Left lung (tissue), 10 donors: ENCODE data around the gene SELENOV. TPM values are rescaled to one million over a fixed set of nuclear protein-coding genes. Genes with fewer than 3 reads are reported as not detected.
A peak's percentile ranks its signal among the peaks of the same experiment; 100 is the strongest.

Source experiments
- ATAC-seq: fragments of 200-7000 bp; cut with Tn5 transposase; one replicate; pipeline ENCODE4 v1.9.1; 2020; ENCODE audit warnings: moderate library complexity
- DNase-seq, 4 donors: peaks; one replicate each; pipeline ENCODE4 v3.0.0-alpha.2; 2013 to 2020
- H3K27ac ChIP-seq, 2 donors: fragments of 200-600 bp; sonication (generic) in 1 of 2; one replicate each; pipeline versions ENCODE4 v1.5.0 to v1.8.0; 2020 to 2021
- H3K27me3 ChIP-seq, 2 donors: fragments of 200-600 bp; sonication (generic) in 1 of 2; one replicate each; pipeline versions ENCODE4 v1.5.0 to v1.8.0; 2020 to 2021
- H3K36me3 ChIP-seq, 2 donors: fragments of 200-600 bp; sonication (generic) in 1 of 2; one replicate each; pipeline versions ENCODE4 v1.5.0 to v1.8.0; 2020 to 2021
- H3K4me1 ChIP-seq, 2 donors: fragments of 200-600 bp; one replicate each; pipeline ENCODE4 v1.8.0; 2021
- H3K4me3 ChIP-seq, 2 donors: fragments of 200-600 bp; sonication (generic) in 1 of 2; one replicate each; pipeline versions ENCODE4 v1.5.0 to v1.8.0; 2020 to 2021; ENCODE audit warnings: mild to moderate bottlenecking in 1 of 2
- H3K9me3 ChIP-seq, 2 donors: fragments of 200-600 bp; sonication (generic) in 1 of 2; one replicate each; pipeline versions ENCODE4 v1.5.0 to v1.8.0; 2020 to 2021
- CTCF ChIP-seq, 2 donors: fragments of 200-600 bp; sonication (generic) in 1 of 2; IDR thresholded peaks; one replicate each; pipeline versions ENCODE4 v1.5.0 to v1.8.0; 2021; ENCODE audit warnings: antibody characterized with exemption in 2 of 2
- intact Hi-C, 2 donors: fragments of 100-400 bp; cut with DNase I; formaldehyde crosslinking; loops; one replicate each; pipeline versions ENCODE4 v1.11.2 to v1.14.2; 2022
- polyA plus RNA-seq, 6 donors: library from polyadenylated mRNA; unstranded; fragments of 120-200 nt; gene quantifications; one replicate each; pipeline ENCODE4 v1.2.1, GENCODE V29; 2013; ENCODE audit not compliant: insufficient read length in 6 of 6
- total RNA-seq, 2 donors: library from RNA; stranded (reverse); fragmentation: NEBNext Ultra II Directional; extraction: Animal tissue kit (Norgen Biotek cat#: 25700); gene quantifications; one replicate each; pipeline ENCODE4 v1.2.1, GENCODE V29; 2021
- donor health status: DM: no; HTN: yes; CAD: no.
- donor health status: DM: no; HTN: no; CAD: no.

SELENOV gene
- total and polyA plus RNA-seq, 8 donors: 0.18 to 0.64 (median 0.34) TPM; not detected in 2

DNA sequence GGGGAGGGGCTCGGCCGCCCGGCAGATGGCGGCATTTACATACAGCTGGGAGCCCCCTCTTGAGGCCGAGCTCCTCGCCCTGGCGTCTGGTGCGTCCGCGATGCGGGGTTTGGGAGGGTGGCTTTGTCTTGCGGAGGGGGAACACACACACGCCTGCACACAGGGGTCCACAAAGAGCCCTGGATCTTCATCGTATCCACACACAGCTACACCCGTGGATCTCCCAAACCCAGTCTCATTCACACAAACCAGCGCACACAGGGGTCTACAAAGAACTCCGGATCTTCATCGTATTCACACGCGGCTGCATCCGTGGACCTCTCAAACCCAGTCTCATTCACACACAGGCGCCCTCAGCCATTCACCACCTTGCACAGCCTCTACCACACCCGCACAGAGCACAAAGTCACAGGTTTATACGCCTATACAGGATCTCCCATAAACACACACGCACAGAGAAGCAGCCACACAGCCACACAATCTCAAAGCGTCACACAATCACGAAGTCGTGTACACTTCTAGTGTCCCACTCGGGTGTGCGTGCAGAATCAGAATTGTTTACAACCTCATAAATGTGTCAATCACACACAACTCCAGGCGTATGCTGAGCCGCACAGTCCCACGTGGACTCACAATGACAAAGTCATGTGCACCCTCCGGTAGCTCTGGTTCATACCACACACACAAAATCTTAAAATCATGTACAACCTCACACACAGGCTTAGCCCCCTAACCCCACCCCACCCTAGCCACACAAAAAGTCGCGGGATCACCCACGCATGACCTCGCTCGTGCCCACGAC, 16.7 kb upstream of the SELENOV start:
- peaks cover 8 to 23% of the 10 kb centered on the region in 2 donors for H3K4me1 ChIP-seq
- DNase-seq (peak in 2 of 4 donors; percentile 64 to 74), ATAC-seq (peak; percentile 48)
- H3K27ac ChIP-seq: no peak overlapping the region
- H3K27me3 ChIP-seq: peaks cover 45 to 83% of the 10 kb centered on the region in 2 donors
- intact Hi-C loops: no loop called here
- no peak for TF ChIP-seq CTCF (IDR thresholded peaks at IDR 0.05)
- no peak overlapping the region for H3K4me3 ChIP-seq
- no peaks in the 10 kb centered on the region for H3K36me3 ChIP-seq
- no peaks in the 10 kb centered on the region for H3K9me3 ChIP-seq

DNA sequence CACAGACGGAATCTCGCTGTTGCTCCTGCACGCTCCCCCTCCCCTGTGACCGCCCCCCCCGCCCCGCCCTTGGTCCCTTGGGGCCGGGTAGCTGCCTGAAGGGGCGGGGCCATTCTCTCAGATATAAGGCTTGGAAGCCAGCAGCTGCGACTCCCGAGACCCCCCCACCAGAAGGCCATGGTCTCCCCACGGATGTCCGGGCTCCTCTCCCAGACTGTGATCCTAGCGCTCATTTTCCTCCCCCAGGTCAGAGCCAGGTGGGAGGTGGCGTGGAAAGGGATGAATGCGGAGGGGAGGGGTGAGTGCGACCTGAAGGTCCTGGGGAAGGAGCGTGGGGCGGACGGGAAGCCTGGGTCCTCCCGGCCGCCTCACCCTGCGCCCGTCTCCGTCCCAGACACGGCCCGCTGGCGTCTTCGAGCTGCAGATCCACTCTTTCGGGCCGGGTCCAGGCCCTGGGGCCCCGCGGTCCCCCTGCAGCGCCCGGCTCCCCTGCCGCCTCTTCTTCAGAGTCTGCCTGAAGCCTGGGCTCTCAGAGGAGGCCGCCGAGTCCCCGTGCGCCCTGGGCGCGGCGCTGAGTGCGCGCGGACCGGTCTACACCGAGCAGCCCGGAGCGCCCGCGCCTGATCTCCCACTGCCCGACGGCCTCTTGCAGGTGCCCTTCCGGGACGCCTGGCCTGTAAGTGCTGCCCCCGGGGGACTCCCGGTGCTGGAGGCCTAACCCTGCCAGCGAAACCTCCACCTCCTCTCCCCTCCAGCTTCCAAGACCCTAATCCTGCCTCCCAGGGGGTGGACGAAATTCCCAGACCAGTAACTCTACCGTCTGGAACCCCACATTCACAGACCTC, 15.9 kb upstream of the SELENOV start, which contains the start of gene DLL3:
Gene DLL3, plus strand, starts transcription at position 150 of the 845 bp plus-strand sequence. Its CDS starts 28 bp downstream, at position 178.
- peaks cover 8 to 24% of the 10 kb centered on the region in 2 donors for H3K4me1 ChIP-seq
- H3K27me3 ChIP-seq: peaks cover 51 to 91% of the 10 kb centered on the region in 2 donors
- DNase-seq: no peak
- H3K9me3 ChIP-seq: no peaks in the 10 kb centered on the region
- ATAC-seq: no peak
- no peaks in the 10 kb centered on the region for H3K36me3 ChIP-seq
- no peak for TF ChIP-seq CTCF (IDR thresholded peaks at IDR 0.05)
- no peak within 1 kb of the TSS for H3K27ac ChIP-seq
- no peak within 1 kb of the TSS for H3K4me3 ChIP-seq
- intact Hi-C loops: no loop called here

- Histone ChIP-seq H3K4me1 (peaks cover 8 to 24% of the 10 kb centered on the region in 2 donors), H3K4me3 (no peak overlapping the region), H3K27me3 (peaks cover 51 to 100% of the 10 kb centered on the region in 2 donors), H3K9me3 (no peaks in the 10 kb centered on the region), H3K27ac (no peak overlapping the region), H3K36me3 (no peaks in the 10 kb centered on the region)
- intact Hi-C loops: no loop called here
- TF ChIP-seq CTCF (IDR thresholded peaks at IDR 0.05): no peak
- no peak for ATAC-seq
- no peak for DNase-seq
These were observed 15.0 kb upstream of the SELENOV start for GRCh38 chr19:39499932-39500331.

- no peak overlapping the region for H3K4me3 ChIP-seq
- H3K27me3 ChIP-seq: peaks cover 54 to 100% of the 10 kb centered on the region in 2 donors
- H3K36me3 ChIP-seq: no peaks in the 10 kb centered on the region
- H3K27ac ChIP-seq: no peak overlapping the region
- no peak for TF ChIP-seq CTCF (IDR thresholded peaks at IDR 0.05)
- intact Hi-C loops: no loop called here
- no peak for DNase-seq
- H3K4me1 ChIP-seq: peaks cover 8 to 24% of the 10 kb centered on the region in 2 donors
- H3K9me3 ChIP-seq: no peaks in the 10 kb centered on the region
- ATAC-seq: no peak
These were observed 14.4 kb upstream of the SELENOV start for GRCh38 chr19:39500543-39500942.

DNA sequence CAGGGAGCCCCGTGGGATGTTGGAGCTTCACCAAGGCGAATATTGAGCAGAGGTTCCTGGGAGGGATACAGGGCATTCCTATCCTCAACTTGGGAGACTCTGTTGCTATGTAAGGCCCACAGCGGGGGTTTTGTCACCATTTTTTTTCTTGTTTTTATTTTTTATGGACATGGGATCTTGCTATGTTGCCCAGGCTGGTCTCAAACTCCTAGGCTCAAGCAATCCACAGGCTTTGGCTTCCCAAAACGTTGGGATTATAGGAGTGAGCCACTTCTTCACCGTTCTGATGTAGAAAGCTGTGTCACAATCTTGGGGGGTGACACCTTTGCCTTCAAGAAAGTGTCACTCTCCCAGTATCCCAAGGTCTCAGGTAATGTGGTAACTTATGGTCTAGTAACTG, 13.6 kb upstream of the SELENOV start:
- Histone ChIP-seq H3K27ac (no peak overlapping the region), H3K27me3 (peaks cover 62 to 100% of the 10 kb centered on the region in 2 donors), H3K4me1 (peaks cover 8 to 24% of the 10 kb centered on the region in 2 donors), H3K4me3 (no peak overlapping the region), H3K9me3 (no peaks in the 10 kb centered on the region), H3K36me3 (no peaks in the 10 kb centered on the region)
- ATAC-seq (no peak), DNase-seq (no peak)
- intact Hi-C loops: no loop called here
- TF ChIP-seq CTCF (IDR thresholded peaks at IDR 0.05): no peak
